Left ventricle myocardium inferior (tissue), 1 donor: ENCODE measurements around the gene TRAP1. TPM values are rescaled to one million over a fixed set of nuclear protein-coding genes. Genes with fewer than 3 reads are reported as not detected.

ENCODE experiments used
- DNase-seq: peaks from one replicate; pipeline ENCODE4 v3.0.0-alpha.2; 2020
- H3K27ac ChIP-seq: fragments of 200-600 bp; replicated peaks from 2 replicates; pipeline ENCODE4 v1.8.0; 2021
- H3K27me3 ChIP-seq: fragments of 200-600 bp; 2 replicates; pipeline ENCODE4 v1.8.0; 2021; ENCODE audit warnings: low read depth
- H3K36me3 ChIP-seq: fragments of 200-600 bp; 2 replicates; pipeline ENCODE4 v1.8.0; 2021
- H3K4me1 ChIP-seq: fragments of 200-600 bp; 2 replicates; pipeline ENCODE4 v1.8.0; 2021
- H3K4me3 ChIP-seq: fragments of 200-600 bp; 2 replicates; pipeline ENCODE4 v1.8.0; 2021; ENCODE audit warnings: mild to moderate bottlenecking, moderate library complexity
- H3K9me3 ChIP-seq: fragments of 200-600 bp; replicated peaks from 2 replicates; pipeline ENCODE4 v1.8.0; 2021
- CTCF ChIP-seq: fragments of 200-600 bp; IDR thresholded peaks from 2 replicates; pipeline ENCODE4 v1.8.0; 2021; ENCODE audit warnings: antibody characterized with exemption, mild to moderate bottlenecking, borderline replicate concordance
- intact Hi-C: fragments of 100-400 bp; cut with micrococcal nuclease; formaldehyde crosslinking; loops from one replicate; pipeline ENCODE4 v1.11.0; 2022
- total RNA-seq: library from RNA; stranded (reverse); fragmentation: NEBNext Ultra II Directional; extraction: Animal tissue kit (Norgen Biotek cat#: 25700); gene quantifications from one replicate; pipeline ENCODE4 v1.2.1, GENCODE V29; 2021
- donor health status: DM: no; HTN: yes; CAD: no; lungs with severe emphysema.

Gene TRAP1
- total RNA-seq, 1 donor from 2014 or later, result 128 TPM

- peaks cover 68% of the 10 kb centered on the region for H3K36me3 ChIP-seq
- DNase-seq, result no peak
- intact Hi-C loops, result no loop called here
- no peak for TF ChIP-seq CTCF
- no peaks in the 10 kb centered on the region for H3K9me3 ChIP-seq
- no peaks in the 10 kb centered on the region for H3K27me3 ChIP-seq
- no peak overlapping the region for H3K27ac ChIP-seq
- peaks cover 20% of the 10 kb centered on the region for H3K4me1 ChIP-seq
- H3K4me3 ChIP-seq, result no peak overlapping the region
Measured at GRCh38 chr16:3671424-3671823, 45.9 kb downstream of the TRAP1 start.

DNA sequence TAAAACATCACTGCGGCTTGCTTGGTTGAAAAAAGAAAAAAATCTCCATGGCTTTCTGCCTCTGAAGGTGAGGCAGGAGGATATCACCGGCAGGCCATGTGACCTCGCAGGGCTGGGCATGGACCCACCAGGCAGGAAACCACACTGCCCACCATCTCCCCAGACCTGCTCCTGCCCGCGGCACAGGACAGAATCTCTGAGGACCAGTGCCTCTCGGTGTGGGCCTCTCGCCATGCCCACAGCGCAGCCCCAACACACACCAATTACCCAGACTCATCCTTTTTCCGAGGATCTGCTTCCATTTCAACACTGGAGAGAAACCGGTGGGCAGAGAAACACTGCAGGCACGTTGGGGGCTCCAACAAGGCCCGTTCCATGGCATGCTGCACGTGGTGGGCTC is 46.6 kb downstream of the TRAP1 start:
- DNase-seq, result no peak
- Histone ChIP-seq H3K36me3 (peaks cover 64% of the 10 kb centered on the region), H3K27me3 (no peaks in the 10 kb centered on the region), H3K4me3 (no peak overlapping the region), H3K27ac (no peak overlapping the region), H3K9me3 (no peaks in the 10 kb centered on the region), H3K4me1 (peaks cover 13% of the 10 kb centered on the region)
- no peak for TF ChIP-seq CTCF
- intact Hi-C loops, result no loop called here

GRCh38 chr16:3669082-3669481 is 48.2 kb downstream of the TRAP1 start:
- intact Hi-C loops, result no loop called here
- H3K9me3 ChIP-seq, result no peaks in the 10 kb centered on the region
- TF ChIP-seq CTCF, result no peak
- no peaks in the 10 kb centered on the region for H3K27me3 ChIP-seq
- DNase-seq, result no peak
- peaks cover 5% of the 10 kb centered on the region for H3K4me1 ChIP-seq
- no peak overlapping the region for H3K4me3 ChIP-seq
- H3K36me3 ChIP-seq, result peaks cover 64% of the 10 kb centered on the region
- no peak overlapping the region for H3K27ac ChIP-seq

DNA sequence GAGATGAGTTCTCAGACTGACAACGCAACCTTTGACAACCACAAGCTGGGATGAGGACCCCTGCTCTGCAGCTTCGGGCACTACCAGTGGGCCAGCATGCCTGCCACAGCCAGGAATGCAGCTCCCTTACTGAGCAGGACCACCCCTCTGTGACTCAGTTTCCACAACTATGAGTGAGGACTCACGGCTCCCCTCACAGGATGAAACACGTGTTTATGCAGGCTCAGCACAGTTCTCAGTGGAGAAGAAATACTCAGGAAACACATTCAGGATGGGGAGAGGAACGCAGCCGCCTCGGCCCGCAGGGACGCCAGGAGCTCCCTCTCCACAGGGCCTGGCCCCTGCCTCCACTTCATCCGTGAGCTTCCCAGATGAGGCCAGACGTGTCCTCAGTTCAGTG is 48.7 kb downstream of the TRAP1 start:
- no peak for DNase-seq
- Histone ChIP-seq H3K4me1 (peaks cover 5% of the 10 kb centered on the region), H3K27ac (no peak overlapping the region), H3K4me3 (no peak overlapping the region), H3K27me3 (no peaks in the 10 kb centered on the region), H3K36me3 (peaks cover 64% of the 10 kb centered on the region), H3K9me3 (no peaks in the 10 kb centered on the region)
- TF ChIP-seq CTCF, result no peak
- intact Hi-C loops, result no loop called here

DNA sequence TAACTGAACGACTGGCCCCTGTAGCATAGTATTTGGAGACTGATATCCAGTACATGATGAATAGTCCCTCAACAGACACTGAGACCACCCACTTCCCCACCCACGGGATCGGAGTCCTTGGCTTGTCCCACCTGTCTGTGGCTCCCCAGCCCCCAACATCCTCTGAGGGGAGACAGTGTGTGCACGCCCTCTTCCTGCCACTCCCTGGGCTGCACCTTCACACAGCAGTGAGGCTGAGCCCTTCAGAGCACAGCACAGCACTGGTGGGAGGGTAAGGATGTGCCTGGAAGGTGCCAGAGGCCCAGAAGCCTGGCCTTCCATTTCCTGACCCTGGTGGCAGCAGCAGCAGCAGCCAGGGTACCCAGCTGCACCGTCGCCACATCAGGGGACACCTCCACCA is 51.8 kb downstream of the TRAP1 start:
- peaks cover 74% of the 10 kb centered on the region for H3K36me3 ChIP-seq
- no peak for DNase-seq

More for the DNA sequence above, 51.8 kb downstream of the TRAP1 start:
- H3K4me1 ChIP-seq, result peaks cover 5% of the 10 kb centered on the region
- H3K27me3 ChIP-seq, result no peaks in the 10 kb centered on the region
- H3K4me3 ChIP-seq, result no peak overlapping the region
- no peaks in the 10 kb centered on the region for H3K9me3 ChIP-seq
- TF ChIP-seq CTCF, result no peak
- no peak overlapping the region for H3K27ac ChIP-seq
- intact Hi-C loops, result no loop called here
